IPS DF 6.9 (cell line): ENCODE results near the gene CACTIN.

Experiments
- DNase-seq: peaks from one replicate; pipeline ENCODE4 v3.0.0-alpha.2; 2013; ENCODE audit warnings: low read depth, low spot score
- H3K27ac ChIP-seq: one replicate; pipeline ENCODE4 v1.5.1; 2013; ENCODE audit warnings: low read length, control low read depth
- H3K27me3 ChIP-seq: 2 replicates; pipeline ENCODE4 v1.6.1; 2013; ENCODE audit warnings: mild to moderate bottlenecking, low read length; ENCODE audit not compliant: control insufficient read depth, insufficient read depth
- H3K36me3 ChIP-seq: 2 replicates; pipeline ENCODE4 v1.6.1; 2013; ENCODE audit warnings: low read length; ENCODE audit not compliant: control insufficient read depth, insufficient read depth
- H3K4me1 ChIP-seq: 2 replicates; pipeline ENCODE4 v1.6.1; 2013; ENCODE audit warnings: low read length; ENCODE audit not compliant: control insufficient read depth, insufficient read depth
- H3K4me3 ChIP-seq: 2 replicates; pipeline ENCODE4 v1.5.1; 2013; ENCODE audit warnings: mild to moderate bottlenecking, low read length
- H3K9me3 ChIP-seq: 2 replicates; pipeline ENCODE4 v1.6.1; 2013; ENCODE audit warnings: low read length, inconsistent platforms; ENCODE audit not compliant: control insufficient read depth, insufficient read depth
- WGBS: extraction: QIAGEN DNeasy Blood & Tissue Kit; methylation state at CpG from one replicate; pipeline ENCODE4 v1.1.7; 2013; ENCODE audit warnings: mixed read lengths, missing lambda C conversion rate; ENCODE audit not compliant: insufficient read length, insufficient coverage; 5-methylcytosine and 5-hydroxymethylcytosine counted together

The CACTIN gene

GRCh38 chr19:3626473-3627350 lies at the start of gene CACTIN:
Gene CACTIN (minus strand): TSS chr19:3626790. CDS start chr19:3626762, 28 bp downstream.
- Histone ChIP-seq H3K27me3 (no peaks in the 10 kb centered on the region), H3K4me3 (peak within 1 kb of the TSS; percentile 89), H3K36me3 (peaks cover 6% of the 10 kb centered on the region), H3K9me3 (no peaks in the 10 kb centered on the region), H3K27ac (no peak within 1 kb of the TSS), H3K4me1 (no peaks in the 10 kb centered on the region)
- peak; percentile 94 for DNase-seq
- WGBS = no CpG with 5 or more reads among the region's 80 CpGs

- H3K4me1 ChIP-seq = peaks cover 4% of the 10 kb centered on the region; the same call in 1 of the 2 replicates
- no peak for DNase-seq
- no peaks in the 10 kb centered on the region for H3K9me3 ChIP-seq
- H3K27ac ChIP-seq = no peak overlapping the region
- WGBS = no CpG with 5 or more reads among the region's 13 CpGs
- H3K27me3 ChIP-seq = no peaks in the 10 kb centered on the region
- H3K36me3 ChIP-seq = no peaks in the 10 kb centered on the region; the same call in 1 of the 2 replicates
- no peak overlapping the region for H3K4me3 ChIP-seq
Observed at GRCh38 chr19:3674784-3675543, 48.4 kb upstream of the CACTIN start.

- DNase-seq = no peak
- Histone ChIP-seq H3K36me3 (no peaks in the 10 kb centered on the region; the same call in 1 of the 2 replicates), H3K27me3 (no peaks in the 10 kb centered on the region), H3K4me1 (peaks cover 4% of the 10 kb centered on the region; the same call in 1 of the 2 replicates), H3K27ac (no peak overlapping the region), H3K9me3 (no peaks in the 10 kb centered on the region), H3K4me3 (no peak overlapping the region)
- no CpG with 5 or more reads among the region's 34 CpGs for WGBS
Observed at GRCh38 chr19:3673506-3674439, 47.2 kb upstream of the CACTIN start.

GRCh38 chr19:3672993-3673392 lies 46.4 kb upstream of the CACTIN start:
- Histone ChIP-seq H3K4me1 (peaks cover 4% of the 10 kb centered on the region; the same call in 1 of the 2 replicates), H3K27me3 (no peaks in the 10 kb centered on the region), H3K36me3 (no peaks in the 10 kb centered on the region; the same call in 1 of the 2 replicates), H3K27ac (no peak overlapping the region), H3K9me3 (no peaks in the 10 kb centered on the region), H3K4me3 (no peak overlapping the region)
- no peak for DNase-seq
- no CpG with 5 or more reads among the region's 13 CpGs for WGBS

GRCh38 chr19:3672575-3672948 lies 46.0 kb upstream of the CACTIN start:
- H3K27me3 ChIP-seq = no peaks in the 10 kb centered on the region
- H3K4me1 ChIP-seq = peaks cover 4% of the 10 kb centered on the region; the same call in 1 of the 2 replicates
- WGBS = no CpG with 5 or more reads among the region's 8 CpGs
- H3K36me3 ChIP-seq = no peaks in the 10 kb centered on the region; the same call in 1 of the 2 replicates
- DNase-seq = no peak
- H3K27ac ChIP-seq = no peak overlapping the region
- no peak overlapping the region for H3K4me3 ChIP-seq
- no peaks in the 10 kb centered on the region for H3K9me3 ChIP-seq

- no peak for DNase-seq
- Histone ChIP-seq H3K27ac (no peak overlapping the region), H3K4me1 (peaks cover 4% of the 10 kb centered on the region; the same call in 1 of the 2 replicates), H3K27me3 (no peaks in the 10 kb centered on the region), H3K36me3 (no peaks in the 10 kb centered on the region; the same call in 1 of the 2 replicates), H3K4me3 (no peak overlapping the region), H3K9me3 (no peaks in the 10 kb centered on the region)
- no CpG with 5 or more reads among the region's 40 CpGs for WGBS
Observed at GRCh38 chr19:3671680-3672574, 45.3 kb upstream of the CACTIN start.

- Histone ChIP-seq H3K4me3 (no peak overlapping the region), H3K27ac (no peak overlapping the region), H3K36me3 (peaks cover 5% of the 10 kb centered on the region), H3K27me3 (no peaks in the 10 kb centered on the region), H3K4me1 (peaks cover 4% of the 10 kb centered on the region; the same call in 1 of the 2 replicates), H3K9me3 (no peaks in the 10 kb centered on the region)
- DNase-seq = no peak
- WGBS = no CpG with 5 or more reads among the region's 45 CpGs
Observed at GRCh38 chr19:3670796-3671679, 44.4 kb upstream of the CACTIN start.

GRCh38 chr19:3669947-3670795 lies 43.6 kb upstream of the CACTIN start:
- WGBS = no CpG with 5 or more reads among the region's 33 CpGs
- no peak for DNase-seq
- Histone ChIP-seq H3K4me3 (no peak overlapping the region), H3K27me3 (no peaks in the 10 kb centered on the region), H3K27ac (no peak overlapping the region), H3K4me1 (peaks cover 4% of the 10 kb centered on the region; the same call in 1 of the 2 replicates), H3K36me3 (peaks cover 6% of the 10 kb centered on the region), H3K9me3 (no peaks in the 10 kb centered on the region)
